ENCODE results near the gene PIK3C2G.

GRCh38 chr12:18476861-18477260 lies 215.5 kb downstream of the PIK3C2G start:
- TF ChIP-seq CTCF (conservative IDR thresholded peaks at IDR 0.05; ENCODE audit: low read length) (no peak), EZH2phosphoT487 (IDR thresholded peaks at IDR 0.05; ENCODE audit: borderline replicate concordance) (no peak)

Data from Loucy (cell line).